ENCODE results near the gene ZBTB16.

ZBTB16 gene

GRCh38 chr11:114197799-114198500 is 138.4 kb downstream of the ZBTB16 start (continued):
- peak; percentile 61 for TF ChIP-seq PRDM10 (tag by site-specific recombination; IDR thresholded peaks at IDR 0.05)
- no peak for TF ChIP-seq GLI2 (tag by site-specific recombination; IDR thresholded peaks at IDR 0.05; ENCODE audit: borderline replicate concordance, low read depth)
- peak; percentile 68 for TF ChIP-seq KLF10 (tag by site-specific recombination; IDR thresholded peaks at IDR 0.05)
- peak; percentile 53; the same call in 1 of the 2 replicates for TF ChIP-seq GFI1B (tag by site-specific recombination; IDR thresholded peaks at IDR 0.05)

GRCh38 chr11:114199051-114199450 is 139.5 kb downstream of the ZBTB16 start:
- POLR2A ChIA-PET, result interaction anchor here (1.3 kb wide), 1 partner anchor 39 kb away, joined by 4 read pairs; no protein-coding TSS in a partner anchor
- peaks cover 8% of the 10 kb centered on the region for H3K4me1 ChIP-seq (ENCODE audit: control insufficient read depth, insufficient read depth, low read length)
- no peak overlapping the region for H3K27ac ChIP-seq (ENCODE audit: extremely low read depth, low read depth, low read length)
- TF ChIP-seq PRDM1 (tag by site-specific recombination; IDR thresholded peaks at IDR 0.05) (no peak), ZNF184 (tag by site-specific recombination; IDR thresholded peaks at IDR 0.05) (no peak)
- no peaks in the 10 kb centered on the region for H3K36me3 ChIP-seq (ENCODE audit: control insufficient read depth in 2 of 2, insufficient read depth in 1 of 2, low read length in 2 of 2)
- no peak overlapping the region for H3K4me3 ChIP-seq (ENCODE audit: low read depth, low read length)
- CTCF ChIA-PET, result no interaction called here
- no peaks in the 10 kb centered on the region for H3K9me3 ChIP-seq (ENCODE audit: control insufficient read depth, insufficient read depth, low read depth, low read length)

- ChIA-PET CTCF (interaction anchor here (0.7 to 1.4 kb wide), 2 partner anchors 20 to 40 kb away, joined by 3 to 4 read pairs; no protein-coding TSS in a partner anchor), POLR2A (interaction anchor here (0.7 kb wide), 1 partner anchor 53 kb away, joined by 3 read pairs; no protein-coding TSS in a partner anchor)
- H3K36me3 ChIP-seq (ENCODE audit: control insufficient read depth in 2 of 2, insufficient read depth in 1 of 2, low read length in 2 of 2), result no peaks in the 10 kb centered on the region
- no peaks in the 10 kb centered on the region for H3K9me3 ChIP-seq (ENCODE audit: control insufficient read depth, insufficient read depth, low read depth, low read length)
- H3K4me3 ChIP-seq (ENCODE audit: low read depth, low read length), result no peak overlapping the region
- H3K27ac ChIP-seq (ENCODE audit: extremely low read depth, low read depth, low read length), result no peak overlapping the region
- peaks cover 4% of the 10 kb centered on the region for H3K4me1 ChIP-seq (ENCODE audit: control insufficient read depth, insufficient read depth, low read length)
- TF ChIP-seq OSR2 (tag by site-specific recombination; IDR thresholded peaks at IDR 0.05), result peak; percentile 69
- TF ChIP-seq ZSCAN30 (tag by site-specific recombination; IDR thresholded peaks at IDR 0.05), result no peak
- no peak for TF ChIP-seq ZBTB10 (tag by site-specific recombination; IDR thresholded peaks at IDR 0.05)
- peak; percentile 23; the same call in 1 of the 2 replicates for TF ChIP-seq IKZF3 (tag by site-specific recombination; IDR thresholded peaks at IDR 0.05)
- no peak for TF ChIP-seq ZNF639 (tag by site-specific recombination; IDR thresholded peaks at IDR 0.05)
- TF ChIP-seq ATF2 (tag by site-specific recombination; IDR thresholded peaks at IDR 0.05; ENCODE audit: low read depth), result 0 out of 2 replicates have a peak, but pooled peaks have one; percentile 37
- TF ChIP-seq ZEB2 (tag by site-specific recombination; IDR thresholded peaks at IDR 0.05), result peak; percentile 57
- peak; percentile 35; the same call in 1 of the 2 replicates for TF ChIP-seq GLI2 (tag by site-specific recombination; IDR thresholded peaks at IDR 0.05; ENCODE audit: borderline replicate concordance, low read depth)
- 0 out of 2 replicates have a peak, but pooled peaks have one; percentile 36 for TF ChIP-seq ZNF18 (tag by site-specific recombination; IDR thresholded peaks at IDR 0.05)
These were observed 141.0 kb downstream of the ZBTB16 start for GRCh38 chr11:114200351-114201133.

All from HEK293 (cell line).